DND-41 (cell line): ENCODE data around the gene KRT6B.

Source experiments
- ATAC-seq: fragments of 200-7000 bp; cut with Tn5 transposase; 3 replicates; pipeline ENCODE4 v1.9.1; 2021; ENCODE audit warnings: low read depth; ENCODE audit not compliant: insufficient read depth
- DNase-seq: peaks from one replicate; pipeline ENCODE4 v3.0.0-alpha.2; 2020
- H2AFZ ChIP-seq: 2 replicates; pipeline ENCODE4 v1.6.0; 2012; ENCODE audit warnings: low read depth, low read length
- H3K27ac ChIP-seq: 2 replicates; pipeline ENCODE4 v1.5.1; 2012; ENCODE audit warnings: low read length, inconsistent platforms
- H3K27me3 ChIP-seq: fragments of 200-600 bp; sonication (generic); 2 replicates; pipeline ENCODE4 v1.6.0; 2012; ENCODE audit warnings: low read length, mild to moderate bottlenecking, inconsistent platforms; ENCODE audit not compliant: insufficient read depth, poor library complexity
- H3K36me3 ChIP-seq: 2 replicates; pipeline ENCODE4 v1.5.1; 2012; ENCODE audit warnings: low read length, inconsistent platforms; ENCODE audit not compliant: insufficient read depth
- H3K4me1 ChIP-seq: 2 replicates; pipeline ENCODE4 v1.5.1; 2012; ENCODE audit warnings: mild to moderate bottlenecking, low read length; ENCODE audit not compliant: insufficient read depth
- H3K4me2 ChIP-seq: 2 replicates; pipeline ENCODE4 v1.6.0; 2012; ENCODE audit warnings: mild to moderate bottlenecking, moderate library complexity, low read length, inconsistent platforms; ENCODE audit not compliant: insufficient read depth
- H3K4me3 ChIP-seq, 2 experiments: fragments of 200-600 bp in 1 of 2; shearing (Covaris generic) in 1 of 2; 2 replicates each; pipeline ENCODE4 v1.5.1; 2012 to 2016; ENCODE audit warnings: inconsistent platforms in 2 of 2, low read length in 2 of 2, mild to moderate bottlenecking in 2 of 2, low read depth in 1 of 2, moderate library complexity in 1 of 2
- H3K79me2 ChIP-seq: 2 replicates; pipeline ENCODE4 v1.6.0; 2012; ENCODE audit warnings: low read length, inconsistent platforms; ENCODE audit not compliant: insufficient read depth
- H3K9ac ChIP-seq: 2 replicates; pipeline ENCODE4 v1.6.0; 2012; ENCODE audit warnings: low read depth, mild to moderate bottlenecking, inconsistent platforms, low read length, moderate library complexity
- H3K9me3 ChIP-seq: 2 replicates; pipeline ENCODE4 v1.5.1; 2012; ENCODE audit warnings: low read length, moderate library complexity, mild to moderate bottlenecking, inconsistent platforms; ENCODE audit not compliant: insufficient read depth, severe bottlenecking
- H4K20me1 ChIP-seq: 2 replicates; pipeline ENCODE4 v1.6.0; 2012; ENCODE audit warnings: low read length; ENCODE audit not compliant: insufficient read depth
- EZH2 ChIP-seq: IDR thresholded peaks from 3 replicates; pipeline ENCODE4 v1.6.1; 2012; ENCODE audit warnings: borderline replicate concordance, low read depth, mild to moderate bottlenecking, moderate library complexity, low read length, inconsistent platforms; ENCODE audit not compliant: severe bottlenecking
- TF ChIP-seq, protein P1 (sequence below): IDR thresholded peaks from 2 replicates; pipeline ENCODE4 v1.5.1; 2012; ENCODE audit warnings: borderline replicate concordance, low read length, moderate library complexity, mild to moderate bottlenecking; ENCODE audit not compliant: poor library complexity, severe bottlenecking; ENCODE audit errors: extremely low read depth

KRT6B gene

DNA sequence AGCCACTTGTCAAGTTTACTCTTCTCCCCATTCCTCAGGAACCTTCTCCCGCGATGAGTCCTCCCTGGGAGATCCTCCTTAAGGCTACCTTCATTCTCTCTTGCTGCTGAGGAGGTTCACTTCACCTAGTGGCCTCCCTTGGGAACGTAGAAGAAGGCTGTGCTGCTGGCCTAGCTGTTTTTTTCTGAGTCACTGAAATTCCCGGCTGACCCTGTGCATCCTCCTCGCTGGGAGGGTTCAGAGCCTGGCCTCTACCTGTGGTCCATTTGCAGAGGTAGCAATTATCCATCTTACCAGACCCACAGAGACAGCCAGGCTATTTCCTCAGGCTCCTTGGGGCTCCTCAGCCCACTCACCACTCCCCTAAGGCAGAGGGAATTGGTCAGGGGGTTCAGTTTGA is 50.4 kb downstream of the KRT6B start:
- Histone ChIP-seq H3K27ac (no peak overlapping the region), H3K36me3 (no peaks in the 10 kb centered on the region), H3K27me3 (peaks cover 6% of the 10 kb centered on the region), H3K4me2 (no peak overlapping the region), H4K20me1 (peaks cover 4% of the 10 kb centered on the region; the same call in 1 of the 2 replicates), H3K4me3 (no peak overlapping the region), H3K9ac (no peak overlapping the region), H3K9me3 (no peaks in the 10 kb centered on the region), H3K4me1 (no peaks in the 10 kb centered on the region), H2AFZ (no peak overlapping the region), H3K79me2 (no peaks in the 10 kb centered on the region)
- ATAC-seq, result no peak
- no peak for TF ChIP-seq EZH2
- TF ChIP-seq, protein P1, sequence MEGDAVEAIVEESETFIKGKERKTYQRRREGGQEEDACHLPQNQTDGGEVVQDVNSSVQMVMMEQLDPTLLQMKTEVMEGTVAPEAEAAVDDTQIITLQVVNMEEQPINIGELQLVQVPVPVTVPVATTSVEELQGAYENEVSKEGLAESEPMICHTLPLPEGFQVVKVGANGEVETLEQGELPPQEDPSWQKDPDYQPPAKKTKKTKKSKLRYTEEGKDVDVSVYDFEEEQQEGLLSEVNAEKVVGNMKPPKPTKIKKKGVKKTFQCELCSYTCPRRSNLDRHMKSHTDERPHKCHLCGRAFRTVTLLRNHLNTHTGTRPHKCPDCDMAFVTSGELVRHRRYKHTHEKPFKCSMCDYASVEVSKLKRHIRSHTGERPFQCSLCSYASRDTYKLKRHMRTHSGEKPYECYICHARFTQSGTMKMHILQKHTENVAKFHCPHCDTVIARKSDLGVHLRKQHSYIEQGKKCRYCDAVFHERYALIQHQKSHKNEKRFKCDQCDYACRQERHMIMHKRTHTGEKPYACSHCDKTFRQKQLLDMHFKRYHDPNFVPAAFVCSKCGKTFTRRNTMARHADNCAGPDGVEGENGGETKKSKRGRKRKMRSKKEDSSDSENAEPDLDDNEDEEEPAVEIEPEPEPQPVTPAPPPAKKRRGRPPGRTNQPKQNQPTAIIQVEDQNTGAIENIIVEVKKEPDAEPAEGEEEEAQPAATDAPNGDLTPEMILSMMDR, result no peak
- DNase-seq, result no peak

DNA sequence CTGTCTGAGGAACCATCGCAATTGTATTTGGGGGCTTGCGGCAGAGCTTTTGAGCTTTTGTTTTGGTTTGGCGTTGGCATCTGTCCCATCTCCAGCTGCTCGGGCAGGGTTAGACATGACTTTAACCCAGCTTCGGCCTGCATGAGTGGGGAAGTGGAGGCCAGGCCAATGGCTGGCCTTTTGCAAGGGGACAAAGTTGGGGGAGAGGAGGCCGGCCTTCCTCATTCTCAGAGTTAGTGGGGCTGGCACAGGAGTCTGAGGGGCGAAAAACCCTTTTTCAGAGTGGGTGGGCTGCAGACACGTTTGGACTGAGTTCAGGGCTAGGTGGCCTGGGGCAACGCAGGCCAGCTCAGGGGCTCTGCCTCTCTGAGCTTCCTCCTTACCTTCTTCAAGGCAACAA is 51.0 kb downstream of the KRT6B start:
- ATAC-seq (no peak), DNase-seq (no peak)
- H4K20me1 ChIP-seq, result peaks cover 4% of the 10 kb centered on the region; the same call in 1 of the 2 replicates
- no peak overlapping the region for H3K4me3 ChIP-seq
- no peak overlapping the region for H3K4me2 ChIP-seq
- H3K9ac ChIP-seq, result no peak overlapping the region
- H3K27ac ChIP-seq, result no peak overlapping the region
- no peaks in the 10 kb centered on the region for H3K79me2 ChIP-seq
- no peak for TF ChIP-seq EZH2
- TF ChIP-seq, protein P1, result no peak
- peaks cover 6% of the 10 kb centered on the region for H3K27me3 ChIP-seq
- H3K36me3 ChIP-seq, result no peaks in the 10 kb centered on the region
- H3K4me1 ChIP-seq, result no peaks in the 10 kb centered on the region
- no peaks in the 10 kb centered on the region for H3K9me3 ChIP-seq
- H2AFZ ChIP-seq, result no peak overlapping the region

DNA sequence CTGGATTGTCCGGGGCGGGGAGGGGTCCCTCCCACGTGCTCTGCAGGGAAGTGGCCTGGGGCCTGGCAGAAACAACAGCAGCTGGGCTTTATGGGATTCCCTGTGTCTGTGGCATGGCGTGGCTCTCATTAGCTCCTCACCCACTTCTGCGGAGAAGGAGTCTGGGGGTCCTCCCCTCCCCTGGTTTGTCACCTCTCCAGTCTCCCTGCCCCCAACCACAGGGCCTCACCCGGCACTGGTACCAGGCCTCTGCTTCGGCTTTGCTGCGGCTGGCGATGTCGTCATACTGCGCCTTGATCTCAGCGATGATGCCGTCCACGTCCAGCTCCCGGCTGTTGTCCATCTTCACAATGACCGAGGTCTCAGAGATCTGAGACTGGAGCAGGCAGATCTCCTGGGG is 52.2 kb downstream of the KRT6B start:
- no peaks in the 10 kb centered on the region for H3K79me2 ChIP-seq
- H4K20me1 ChIP-seq, result peaks cover 4% of the 10 kb centered on the region; the same call in 1 of the 2 replicates
- no peaks in the 10 kb centered on the region for H3K36me3 ChIP-seq
- H3K9me3 ChIP-seq, result no peaks in the 10 kb centered on the region
- ATAC-seq (no peak), DNase-seq (no peak)
- TF ChIP-seq, protein P1, result no peak
- TF ChIP-seq EZH2, result no peak
- no peak overlapping the region for H3K4me2 ChIP-seq
- peaks cover 6% of the 10 kb centered on the region for H3K27me3 ChIP-seq
- no peak overlapping the region for H3K27ac ChIP-seq
- no peaks in the 10 kb centered on the region for H3K4me1 ChIP-seq
- no peak overlapping the region for H3K4me3 ChIP-seq
- H3K9ac ChIP-seq, result no peak overlapping the region
- H2AFZ ChIP-seq, result no peak overlapping the region

DNA sequence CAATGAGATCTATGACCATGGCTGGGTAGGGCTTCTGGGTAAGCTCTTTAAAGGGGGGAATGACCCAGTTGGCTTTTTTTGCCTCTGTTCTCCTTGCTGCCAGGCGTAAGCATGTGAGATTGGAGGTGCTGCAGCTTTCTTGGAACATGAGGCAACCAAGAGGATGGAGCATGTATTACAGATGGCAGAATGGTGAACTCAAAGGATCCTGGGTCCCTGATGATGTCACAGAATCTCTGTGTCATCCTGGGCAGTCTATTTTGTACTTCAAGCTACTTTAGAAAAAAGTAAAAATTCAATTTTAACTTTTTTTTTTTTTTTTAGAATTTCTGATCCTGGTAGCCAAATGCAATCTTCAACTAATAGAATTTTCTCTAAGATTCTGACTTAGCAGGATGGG is 53.8 kb downstream of the KRT6B start:
- Histone ChIP-seq H3K4me2 (no peak overlapping the region), H2AFZ (no peak overlapping the region), H3K4me1 (no peaks in the 10 kb centered on the region), H3K36me3 (no peaks in the 10 kb centered on the region), H3K27me3 (no peaks in the 10 kb centered on the region), H3K27ac (no peak overlapping the region), H4K20me1 (no peaks in the 10 kb centered on the region), H3K9me3 (no peaks in the 10 kb centered on the region), H3K9ac (no peak overlapping the region), H3K79me2 (no peaks in the 10 kb centered on the region), H3K4me3 (no peak overlapping the region)
- no peak for ATAC-seq
- DNase-seq, result no peak
- no peak for TF ChIP-seq EZH2
- TF ChIP-seq, protein P1, result no peak
